ENCODE results near the gene KIAA0753. TPM values are rescaled to one million over a fixed set of nuclear protein-coding genes. Genes with fewer than 3 reads are reported as not detected.

KIAA0753 gene
- total RNA-seq, 1 donor from 2014 or later, result 7.0 TPM

- H3K4me1 ChIP-seq, result peaks cover 32% of the 10 kb centered on the region
- TF ChIP-seq, protein P1, sequence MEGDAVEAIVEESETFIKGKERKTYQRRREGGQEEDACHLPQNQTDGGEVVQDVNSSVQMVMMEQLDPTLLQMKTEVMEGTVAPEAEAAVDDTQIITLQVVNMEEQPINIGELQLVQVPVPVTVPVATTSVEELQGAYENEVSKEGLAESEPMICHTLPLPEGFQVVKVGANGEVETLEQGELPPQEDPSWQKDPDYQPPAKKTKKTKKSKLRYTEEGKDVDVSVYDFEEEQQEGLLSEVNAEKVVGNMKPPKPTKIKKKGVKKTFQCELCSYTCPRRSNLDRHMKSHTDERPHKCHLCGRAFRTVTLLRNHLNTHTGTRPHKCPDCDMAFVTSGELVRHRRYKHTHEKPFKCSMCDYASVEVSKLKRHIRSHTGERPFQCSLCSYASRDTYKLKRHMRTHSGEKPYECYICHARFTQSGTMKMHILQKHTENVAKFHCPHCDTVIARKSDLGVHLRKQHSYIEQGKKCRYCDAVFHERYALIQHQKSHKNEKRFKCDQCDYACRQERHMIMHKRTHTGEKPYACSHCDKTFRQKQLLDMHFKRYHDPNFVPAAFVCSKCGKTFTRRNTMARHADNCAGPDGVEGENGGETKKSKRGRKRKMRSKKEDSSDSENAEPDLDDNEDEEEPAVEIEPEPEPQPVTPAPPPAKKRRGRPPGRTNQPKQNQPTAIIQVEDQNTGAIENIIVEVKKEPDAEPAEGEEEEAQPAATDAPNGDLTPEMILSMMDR (IDR thresholded peaks at IDR 0.05; ENCODE audit: borderline replicate concordance), result no peak
- intact Hi-C loops (cut with micrococcal nuclease), result no loop called here
- DNase-seq, result no peak
- no peak overlapping the region for H3K27ac ChIP-seq (replicated peaks)
- H3K27me3 ChIP-seq (ENCODE audit: low read depth), result peaks cover 43% of the 10 kb centered on the region
- no peaks in the 10 kb centered on the region for H3K36me3 ChIP-seq
- no peak overlapping the region for H3K4me3 ChIP-seq
- H3K9me3 ChIP-seq (replicated peaks), result no peaks in the 10 kb centered on the region
Measured at GRCh38 chr17:6551356-6551755, 89.2 kb downstream of the KIAA0753 start.

DNA sequence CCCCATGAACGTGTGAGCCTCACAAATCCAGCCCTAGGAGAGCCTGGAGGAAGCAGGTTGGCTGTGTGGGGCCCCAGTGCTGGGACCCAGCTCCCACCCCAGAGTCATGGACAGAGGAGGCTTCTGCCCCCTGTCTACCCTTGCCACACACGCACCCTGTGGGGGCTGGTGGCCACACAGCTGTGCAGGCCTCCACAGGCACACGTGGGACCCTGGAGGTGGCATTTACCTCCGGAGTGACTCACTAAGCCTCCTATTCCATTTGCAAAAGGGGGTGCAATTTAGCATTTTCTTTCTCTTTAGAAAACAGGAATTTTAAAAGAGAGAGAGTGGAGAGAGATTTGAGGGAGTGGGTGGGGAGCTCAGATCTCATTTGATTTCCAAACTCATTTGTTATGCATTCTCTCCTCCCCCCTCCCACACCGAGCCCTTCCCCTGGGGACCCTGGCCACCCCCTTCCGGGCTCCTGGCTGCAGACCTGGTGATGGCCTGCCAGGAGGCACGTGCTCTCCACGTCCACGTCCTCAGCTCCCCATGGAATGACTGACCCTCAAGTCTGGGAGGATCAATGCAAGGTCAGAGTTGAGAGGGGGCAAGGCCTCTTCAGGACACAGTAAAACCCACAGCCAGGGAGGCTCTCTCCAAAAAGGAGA is 91.0 kb downstream of the KIAA0753 start:
- peaks cover 16% of the 10 kb centered on the region for H3K4me1 ChIP-seq

DNA sequence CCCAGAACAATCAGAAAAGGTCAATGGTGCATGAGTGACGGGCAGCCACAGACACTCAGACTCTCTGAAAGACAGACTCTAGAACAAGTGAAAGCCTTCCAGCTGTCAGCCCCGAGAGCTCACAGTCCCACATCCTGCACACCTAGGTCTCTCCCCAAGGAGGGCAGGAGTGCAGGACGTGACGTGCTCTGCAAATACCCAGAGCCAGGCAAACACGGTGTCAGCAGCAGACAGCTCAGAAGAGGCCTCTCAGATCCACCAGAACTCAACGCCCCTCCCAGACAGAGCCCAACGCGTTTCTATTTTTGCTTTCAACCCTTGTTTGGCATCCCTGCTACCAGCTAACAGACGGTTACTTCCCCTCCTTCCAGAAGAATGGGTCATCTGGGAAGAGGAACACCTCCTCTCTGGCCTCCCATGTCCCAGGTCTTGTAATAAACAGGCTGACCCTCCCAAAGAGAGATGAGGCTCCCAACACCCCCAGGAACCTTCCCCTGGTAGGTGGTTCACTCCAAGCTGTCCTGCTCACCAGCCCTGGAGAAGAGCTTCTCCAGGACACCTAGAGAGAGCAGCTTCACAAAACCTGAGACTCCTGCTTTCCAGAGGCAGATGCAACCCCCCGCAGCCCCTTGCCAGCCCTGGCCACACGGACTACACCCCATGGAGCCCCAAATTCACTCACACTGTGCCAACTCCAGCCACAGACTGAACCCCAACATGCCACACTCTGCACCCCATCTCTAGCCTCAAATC is 91.8 kb downstream of the KIAA0753 start:
- no peak for DNase-seq
- H3K27ac ChIP-seq (replicated peaks), result peak overlapping the region; percentile 38
- no peaks in the 10 kb centered on the region for H3K9me3 ChIP-seq (replicated peaks)
- H3K27me3 ChIP-seq (ENCODE audit: low read depth), result peaks cover 18% of the 10 kb centered on the region
- peak overlapping the region; percentile 11 for H3K4me3 ChIP-seq
- H3K4me1 ChIP-seq, result peaks cover 16% of the 10 kb centered on the region
- TF ChIP-seq, protein P1 (IDR thresholded peaks at IDR 0.05; ENCODE audit: borderline replicate concordance), result no peak
- intact Hi-C loops (cut with micrococcal nuclease), result no loop called here
- no peaks in the 10 kb centered on the region for H3K36me3 ChIP-seq

More for the DNA sequence above, 91.0 kb downstream of the KIAA0753 start:
- TF ChIP-seq, protein P1 (IDR thresholded peaks at IDR 0.05; ENCODE audit: borderline replicate concordance), result no peak
- H3K4me3 ChIP-seq, result no peak overlapping the region
- no peaks in the 10 kb centered on the region for H3K9me3 ChIP-seq (replicated peaks)
- intact Hi-C loops (cut with micrococcal nuclease), result no loop called here
- no peak for DNase-seq
- no peaks in the 10 kb centered on the region for H3K36me3 ChIP-seq
- H3K27me3 ChIP-seq (ENCODE audit: low read depth), result peaks cover 25% of the 10 kb centered on the region
- H3K27ac ChIP-seq (replicated peaks), result no peak overlapping the region

GRCh38 chr17:6548034-6548433 is 92.5 kb downstream of the KIAA0753 start:
- TF ChIP-seq, protein P1 (IDR thresholded peaks at IDR 0.05; ENCODE audit: borderline replicate concordance), result no peak
- Histone ChIP-seq H3K27me3 (ENCODE audit: low read depth) (peaks cover 11% of the 10 kb centered on the region), H3K36me3 (no peaks in the 10 kb centered on the region), H3K9me3 (replicated peaks) (no peaks in the 10 kb centered on the region), H3K4me3 (no peak overlapping the region), H3K27ac (replicated peaks) (peak overlapping the region; percentile 38), H3K4me1 (peaks cover 16% of the 10 kb centered on the region)
- intact Hi-C loops (cut with micrococcal nuclease), result no loop called here
- DNase-seq, result no peak

- H3K27ac ChIP-seq (replicated peaks), result no peak overlapping the region
- intact Hi-C loops (cut with micrococcal nuclease), result no loop called here
Measured at GRCh38 chr17:6547336-6547735, 93.2 kb downstream of the KIAA0753 start.

More at GRCh38 chr17:6547336-6547735, 93.2 kb downstream of the KIAA0753 start:
- Histone ChIP-seq H3K36me3 (no peaks in the 10 kb centered on the region), H3K4me1 (peaks cover 16% of the 10 kb centered on the region), H3K27me3 (ENCODE audit: low read depth) (peaks cover 4% of the 10 kb centered on the region), H3K9me3 (replicated peaks) (no peaks in the 10 kb centered on the region), H3K4me3 (no peak overlapping the region)
- TF ChIP-seq, protein P1 (IDR thresholded peaks at IDR 0.05; ENCODE audit: borderline replicate concordance), result no peak
- DNase-seq, result no peak

All from left ventricle myocardium inferior (tissue), 1 donor.